Gastroesophageal sphincter (tissue), 4 donors: ENCODE data around the gene OR5C1. TPM values are rescaled to one million over a fixed set of nuclear protein-coding genes. Genes with fewer than 3 reads are reported as not detected.

Source experiments
- ATAC-seq: fragments of 150-250 bp; one replicate; pipeline ENCODE4 v1.9.1; 2016; ENCODE audit warnings: mild to moderate bottlenecking, moderate library complexity
- H3K27ac ChIP-seq, 4 donors: fragments of 200-600 bp; sonication (generic) in 3 of 4; 1 replicate in 3 of 4; 2 replicates in 1 of 4; pipeline ENCODE4 v1.5.1; 2016 to 2019
- H3K27me3 ChIP-seq: fragments of 200-600 bp; sonication (generic); one replicate; pipeline ENCODE4 v1.5.1; 2019
- H3K36me3 ChIP-seq, 2 donors: fragments of 200-600 bp; sonication (generic); one replicate each; pipeline ENCODE4 v1.5.1; 2019; ENCODE audit warnings: control low read depth in 1 of 2
- H3K4me1 ChIP-seq, 3 donors: fragments of 200-600 bp; sonication (generic); 1 replicate in 2 of 3; 2 replicates in 1 of 3; pipeline ENCODE4 v1.5.1; 2016 to 2019; ENCODE audit warnings: control low read depth in 2 of 3
- H3K4me3 ChIP-seq, 2 donors: fragments of 200-600 bp; sonication (generic); one replicate each; pipeline ENCODE4 v1.5.1; 2019; ENCODE audit warnings: mild to moderate bottlenecking in 1 of 2, moderate library complexity in 1 of 2
- H3K9me3 ChIP-seq, 3 donors: fragments of 200-600 bp; sonication (generic); one replicate each; pipeline ENCODE4 v1.5.1; 2017 to 2019; ENCODE audit warnings: control low read depth in 2 of 3
- EP300 ChIP-seq: sonication (generic); formaldehyde crosslinking; IDR thresholded peaks from one replicate; pipeline ENCODE4 v1.6.1; 2017; ENCODE audit warnings: antibody characterized with exemption, mild to moderate bottlenecking
- POLR2A ChIP-seq, 2 donors: fragments of 450-650 bp; IDR thresholded peaks; one replicate each; pipeline ENCODE4 v1.6.1; 2017; ENCODE audit warnings: antibody characterized with exemption in 2 of 2, mild to moderate bottlenecking in 2 of 2, moderate library complexity in 1 of 2
- POLR2AphosphoS5 ChIP-seq: sonication (generic); formaldehyde crosslinking; IDR thresholded peaks from one replicate; pipeline ENCODE4 v1.6.1; 2017; ENCODE audit warnings: antibody characterized with exemption
- WGBS, 2 donors: methylation state at CpG; one replicate each; pipeline ENCODE4 v1.1.5; 2018; ENCODE audit warnings: low coverage in 1 of 2; 5-methylcytosine and 5-hydroxymethylcytosine counted together
- total RNA-seq, 4 donors: library from RNA; depleted of rRNA; stranded (reverse); fragments of >200 nt; gene quantifications; one replicate each; pipeline ENCODE4 v1.1.0, GENCODE V29; 2016
- TF ChIP-seq, protein P1 (sequence below), 4 experiments: fragments of 200-600 bp in 2 of 4; fragments of 450-650 bp in 2 of 4; sonication (generic) in 1 of 4; IDR thresholded peaks; one replicate each; pipeline ENCODE4 v1.5.1; 2017 to 2019; ENCODE audit warnings: antibody characterized with exemption in 4 of 4, mild to moderate bottlenecking in 2 of 4, moderate library complexity in 2 of 4

Gene OR5C1
- total RNA-seq, 4 donors from 2014 or later = not detected

- H3K27me3 ChIP-seq = no peaks in the 10 kb centered on the region
- H3K27ac ChIP-seq = no peak overlapping the region
- H3K4me3 ChIP-seq = no peak overlapping the region
- peaks cover 0 to 8% of the 10 kb centered on the region in 2 donors for H3K36me3 ChIP-seq
- peaks cover 0 to 4% (median 0%) of the 10 kb centered on the region in 3 donors for H3K4me1 ChIP-seq
- peak; percentile 77 for ATAC-seq
- 3 to 4% methylated on average over 6 to 8 of the region's 8 CpGs for WGBS, 2 donors
- H3K9me3 ChIP-seq = no peaks in the 10 kb centered on the region
- TF ChIP-seq POLR2AphosphoS5 = no peak
- TF ChIP-seq EP300 = no peak
- TF ChIP-seq, protein P1, sequence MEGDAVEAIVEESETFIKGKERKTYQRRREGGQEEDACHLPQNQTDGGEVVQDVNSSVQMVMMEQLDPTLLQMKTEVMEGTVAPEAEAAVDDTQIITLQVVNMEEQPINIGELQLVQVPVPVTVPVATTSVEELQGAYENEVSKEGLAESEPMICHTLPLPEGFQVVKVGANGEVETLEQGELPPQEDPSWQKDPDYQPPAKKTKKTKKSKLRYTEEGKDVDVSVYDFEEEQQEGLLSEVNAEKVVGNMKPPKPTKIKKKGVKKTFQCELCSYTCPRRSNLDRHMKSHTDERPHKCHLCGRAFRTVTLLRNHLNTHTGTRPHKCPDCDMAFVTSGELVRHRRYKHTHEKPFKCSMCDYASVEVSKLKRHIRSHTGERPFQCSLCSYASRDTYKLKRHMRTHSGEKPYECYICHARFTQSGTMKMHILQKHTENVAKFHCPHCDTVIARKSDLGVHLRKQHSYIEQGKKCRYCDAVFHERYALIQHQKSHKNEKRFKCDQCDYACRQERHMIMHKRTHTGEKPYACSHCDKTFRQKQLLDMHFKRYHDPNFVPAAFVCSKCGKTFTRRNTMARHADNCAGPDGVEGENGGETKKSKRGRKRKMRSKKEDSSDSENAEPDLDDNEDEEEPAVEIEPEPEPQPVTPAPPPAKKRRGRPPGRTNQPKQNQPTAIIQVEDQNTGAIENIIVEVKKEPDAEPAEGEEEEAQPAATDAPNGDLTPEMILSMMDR (IDR thresholded peaks at IDR 0.05) = peak in 3 of 4 experiments; percentile 76 to 83 (median 81)
These were observed 21.7 kb downstream of the OR5C1 start for GRCh38 chr9:122810306-122810946.

- H3K9me3 ChIP-seq = no peaks in the 10 kb centered on the region
- no peak for TF ChIP-seq EP300
- TF ChIP-seq, protein P1 (IDR thresholded peaks at IDR 0.05) = no peak
- TF ChIP-seq POLR2AphosphoS5 = no peak
- no peak for TF ChIP-seq POLR2A (IDR thresholded peaks at IDR 0.05)
- ATAC-seq = no peak
- H3K27ac ChIP-seq = no peak overlapping the region
- peaks cover 0 to 27% of the 10 kb centered on the region in 2 donors for H3K36me3 ChIP-seq
- no peaks in the 10 kb centered on the region for H3K27me3 ChIP-seq
- peaks cover 0 to 10% (median 0%) of the 10 kb centered on the region in 3 donors for H3K4me1 ChIP-seq
- WGBS, 2 donors = 81% methylated on average over 4 of the region's 4 CpGs; no CpG with 5 or more reads in 1 of the 2 donors
- H3K4me3 ChIP-seq = no peak overlapping the region
These were observed 24.0 kb downstream of the OR5C1 start for GRCh38 chr9:122812736-122813135.

GRCh38 chr9:122814545-122814944, 25.8 kb downstream of the OR5C1 start:
- no peak for ATAC-seq
- Histone ChIP-seq H3K4me3 (no peak overlapping the region), H3K27me3 (no peaks in the 10 kb centered on the region), H3K4me1 (peaks cover 0 to 15% (median 0%) of the 10 kb centered on the region in 3 donors), H3K9me3 (no peaks in the 10 kb centered on the region), H3K36me3 (peaks cover 0 to 37% of the 10 kb centered on the region in 2 donors), H3K27ac (no peak overlapping the region)
- 70% methylated on average over 2 to 5 of the region's 6 CpGs for WGBS, 2 donors
- TF ChIP-seq, protein P1 (IDR thresholded peaks at IDR 0.05) = no peak
- TF ChIP-seq POLR2A (IDR thresholded peaks at IDR 0.05) = no peak
- TF ChIP-seq POLR2AphosphoS5 = no peak
- no peak for TF ChIP-seq EP300

DNA sequence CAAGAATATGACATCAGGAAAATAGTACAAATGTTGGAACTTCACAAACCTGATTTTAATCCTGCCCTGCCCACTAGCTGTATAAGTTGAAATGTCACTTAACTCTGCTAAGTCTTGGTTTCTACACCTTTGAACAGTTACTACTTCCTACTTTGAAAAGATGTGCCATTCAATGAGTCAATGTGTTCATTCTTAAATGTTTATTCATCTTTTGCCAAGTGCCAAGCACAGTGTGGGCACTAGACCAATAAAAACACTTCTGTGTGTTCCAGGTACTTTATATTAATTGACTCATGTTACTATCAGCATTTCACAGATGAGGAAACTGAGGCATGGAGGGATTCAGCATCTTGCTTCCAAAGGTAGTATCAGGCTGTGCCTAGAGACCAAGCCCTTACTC, 26.8 kb downstream of the OR5C1 start:
- Histone ChIP-seq H3K4me1 (peaks cover 0 to 25% (median 0%) of the 10 kb centered on the region in 3 donors), H3K27ac (peak overlapping the region in 1 of 4 donors; percentile 25), H3K4me3 (no peak overlapping the region)

More for the DNA sequence above, 26.8 kb downstream of the OR5C1 start:
- ATAC-seq = no peak
- peaks cover 0 to 47% of the 10 kb centered on the region in 2 donors for H3K36me3 ChIP-seq
- TF ChIP-seq EP300 (no peak), POLR2A (IDR thresholded peaks at IDR 0.05) (no peak), POLR2AphosphoS5 (no peak)
- TF ChIP-seq, protein P1 (IDR thresholded peaks at IDR 0.05) = no peak
- H3K9me3 ChIP-seq = no peaks in the 10 kb centered on the region
- H3K27me3 ChIP-seq = no peaks in the 10 kb centered on the region
